Nephron progenitor cell (in vitro differentiated cells): ENCODE results near the gene MPP1.

Source experiments
- DNase-seq: peaks from one replicate; pipeline ENCODE4 v3.0.0; 2021
- H3K27ac Mint-ChIP-seq: 2 replicates; pipeline ENCODE4 v1.8.0; 2021; ENCODE audit warnings: mild to moderate bottlenecking, moderate library complexity, mixed read lengths
- H3K27me3 Mint-ChIP-seq: 2 replicates; pipeline ENCODE4 v1.8.0; 2021; ENCODE audit warnings: mild to moderate bottlenecking, low read depth, mixed read lengths; ENCODE audit not compliant: poor library complexity
- H3K36me3 Mint-ChIP-seq: 2 replicates; pipeline ENCODE4 v1.8.0; 2021; ENCODE audit warnings: low read depth, mixed read lengths
- H3K4me1 Mint-ChIP-seq: 2 replicates; pipeline ENCODE4 v1.8.0; 2021; ENCODE audit warnings: mixed read lengths
- H3K4me3 Mint-ChIP-seq: 2 replicates; pipeline ENCODE4 v1.8.0; 2021; ENCODE audit warnings: mild to moderate bottlenecking, moderate library complexity, mixed read lengths
- H3K9me3 Mint-ChIP-seq: 2 replicates; pipeline ENCODE4 v1.8.0; 2021; ENCODE audit warnings: mild to moderate bottlenecking, moderate library complexity, mixed read lengths
- TF ChIP-seq, protein P1 (sequence below): fragments of 200-600 bp; sonication (generic); IDR thresholded peaks from 2 replicates; pipeline ENCODE4 v1.5.0; 2021; ENCODE audit warnings: antibody characterized with exemption

Gene MPP1

DNA sequence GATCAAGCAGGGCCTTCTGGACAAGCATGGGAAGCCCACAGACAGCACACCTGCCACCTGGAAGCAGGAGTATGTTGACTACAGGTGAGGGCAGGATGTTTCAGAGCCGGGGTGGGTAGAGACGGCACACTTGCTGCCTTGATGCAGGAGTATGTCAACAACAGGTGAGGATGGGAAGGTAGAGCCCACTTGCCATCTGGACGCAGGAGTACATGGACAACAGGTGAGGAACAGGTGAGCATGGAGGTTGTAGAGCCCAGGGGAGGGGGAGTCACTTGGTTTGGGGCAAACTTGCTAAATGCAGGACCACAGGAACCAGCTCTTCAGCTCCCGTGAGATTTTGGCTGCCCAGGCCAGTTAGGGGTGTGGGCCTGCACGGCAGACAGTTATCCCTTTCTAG is 30.7 kb downstream of the MPP1 start:
- Mint-ChIP-seq H3K4me1 (no peaks in the 10 kb centered on the region), H3K36me3 (peaks cover 77% of the 10 kb centered on the region)

DNA sequence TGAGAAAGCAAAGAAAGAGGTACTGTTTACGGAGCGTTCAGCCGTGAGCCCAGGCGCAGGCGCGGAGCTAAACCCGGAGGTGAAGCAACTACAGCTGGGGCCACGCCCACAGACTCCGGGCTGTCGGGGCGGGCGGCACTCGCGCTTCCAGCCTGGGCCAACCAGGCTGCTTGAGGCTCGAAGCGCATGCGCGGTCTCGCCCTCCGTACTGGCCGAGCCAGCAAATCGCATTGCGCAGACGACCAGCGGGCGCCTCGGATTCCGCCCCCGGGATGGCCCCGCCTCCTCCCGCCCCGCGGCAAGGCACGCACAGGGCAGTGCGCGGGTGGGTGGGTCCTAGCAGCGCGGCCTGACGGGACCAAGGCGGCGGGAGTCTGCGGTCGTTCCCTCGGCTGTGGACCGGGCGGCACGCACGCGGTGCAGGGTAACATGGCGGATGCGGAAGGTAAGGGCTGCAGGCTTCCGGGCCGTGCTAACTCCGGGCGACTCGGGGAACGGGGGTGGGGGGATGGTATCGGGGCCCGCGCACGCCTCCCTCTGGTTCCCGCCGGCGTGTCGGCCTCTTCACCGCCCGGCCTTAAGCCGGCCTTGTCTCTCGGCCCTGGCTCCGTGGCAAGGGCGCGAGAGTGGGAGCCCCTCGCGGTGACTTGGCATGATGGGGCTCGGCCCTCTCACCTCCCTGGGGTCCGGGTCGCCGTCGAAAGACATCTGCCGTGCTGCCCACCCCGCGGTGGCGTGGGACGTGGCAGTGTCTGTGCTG is 42.6 kb downstream of the MPP1 start, which contains the start of gene DKC1:
DKC1 (plus strand) TSS at position 328 of the 760 bp plus-strand sequence; CDS start at position 430, 102 bp downstream.
- Mint-ChIP-seq H3K9me3 (peaks cover 45% of the 10 kb centered on the region), H3K27ac (peak within 1 kb of the TSS; percentile 99), H3K27me3 (peaks cover 5% of the 10 kb centered on the region), H3K4me1 (peaks cover 20% of the 10 kb centered on the region), H3K4me3 (peak within 1 kb of the TSS; percentile 87), H3K36me3 (peaks cover 31% of the 10 kb centered on the region)
- peak; percentile 94 for DNase-seq
- TF ChIP-seq, protein P1, sequence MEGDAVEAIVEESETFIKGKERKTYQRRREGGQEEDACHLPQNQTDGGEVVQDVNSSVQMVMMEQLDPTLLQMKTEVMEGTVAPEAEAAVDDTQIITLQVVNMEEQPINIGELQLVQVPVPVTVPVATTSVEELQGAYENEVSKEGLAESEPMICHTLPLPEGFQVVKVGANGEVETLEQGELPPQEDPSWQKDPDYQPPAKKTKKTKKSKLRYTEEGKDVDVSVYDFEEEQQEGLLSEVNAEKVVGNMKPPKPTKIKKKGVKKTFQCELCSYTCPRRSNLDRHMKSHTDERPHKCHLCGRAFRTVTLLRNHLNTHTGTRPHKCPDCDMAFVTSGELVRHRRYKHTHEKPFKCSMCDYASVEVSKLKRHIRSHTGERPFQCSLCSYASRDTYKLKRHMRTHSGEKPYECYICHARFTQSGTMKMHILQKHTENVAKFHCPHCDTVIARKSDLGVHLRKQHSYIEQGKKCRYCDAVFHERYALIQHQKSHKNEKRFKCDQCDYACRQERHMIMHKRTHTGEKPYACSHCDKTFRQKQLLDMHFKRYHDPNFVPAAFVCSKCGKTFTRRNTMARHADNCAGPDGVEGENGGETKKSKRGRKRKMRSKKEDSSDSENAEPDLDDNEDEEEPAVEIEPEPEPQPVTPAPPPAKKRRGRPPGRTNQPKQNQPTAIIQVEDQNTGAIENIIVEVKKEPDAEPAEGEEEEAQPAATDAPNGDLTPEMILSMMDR: no peak

More for the DNA sequence above, 30.7 kb downstream of the MPP1 start:
- H3K27ac Mint-ChIP-seq: no peak overlapping the region
- H3K4me3 Mint-ChIP-seq: no peak overlapping the region
- H3K27me3 Mint-ChIP-seq: peaks cover 5% of the 10 kb centered on the region
- DNase-seq: no peak
- TF ChIP-seq, protein P1: no peak
- peaks cover 57% of the 10 kb centered on the region for H3K9me3 Mint-ChIP-seq

DNA sequence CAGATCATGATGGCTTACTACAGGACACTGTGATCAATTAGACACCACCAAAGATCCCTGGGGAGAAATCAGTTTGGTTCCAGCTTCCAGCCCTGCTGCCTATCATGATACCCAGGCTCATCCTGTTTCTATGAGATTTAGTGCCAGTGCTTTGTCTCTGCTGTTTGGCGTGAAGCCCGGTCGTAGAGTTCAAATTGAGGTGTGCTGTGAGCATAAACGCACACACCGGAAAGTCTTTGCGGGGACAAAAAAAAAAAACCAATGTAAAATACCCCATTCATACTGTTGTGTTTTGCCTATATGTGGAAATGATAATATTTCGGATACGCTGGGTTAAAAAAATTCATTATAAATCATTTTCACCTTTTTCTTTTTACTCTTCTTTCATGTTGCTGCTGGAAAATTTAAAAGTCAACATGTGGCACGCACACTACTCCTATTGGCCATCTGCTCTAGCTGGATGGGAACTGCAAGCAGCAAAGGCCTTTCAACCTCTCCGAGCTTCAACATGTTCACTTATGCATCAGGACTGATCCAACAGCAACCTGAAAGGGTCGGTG is 43.2 kb downstream of the MPP1 start:
- peaks cover 20% of the 10 kb centered on the region for H3K4me1 Mint-ChIP-seq
- TF ChIP-seq, protein P1: no peak

DNA sequence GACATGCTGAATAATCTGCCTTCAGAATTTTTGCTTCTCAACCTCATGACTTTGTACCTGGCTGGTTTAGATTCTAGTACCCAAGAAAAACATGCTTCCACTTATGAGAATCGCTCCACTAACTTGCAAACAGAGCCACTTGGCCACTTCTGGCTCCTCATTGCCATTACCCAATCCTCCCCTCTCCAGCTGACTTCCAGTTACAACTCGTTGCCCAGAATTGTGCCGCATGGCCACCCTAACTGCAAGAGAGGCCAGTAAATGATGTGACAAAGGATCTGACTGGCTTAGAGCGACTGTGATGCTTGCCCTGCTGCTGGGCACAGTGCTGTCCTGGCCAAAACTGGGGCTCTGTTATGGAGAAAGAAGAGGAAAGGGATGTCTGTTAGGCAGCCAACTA is 46.6 kb downstream of the MPP1 start:
- Mint-ChIP-seq H3K4me1 (peaks cover 11% of the 10 kb centered on the region), H3K27me3 (peaks cover 14% of the 10 kb centered on the region), H3K4me3 (no peak overlapping the region), H3K36me3 (no peaks in the 10 kb centered on the region), H3K9me3 (peaks cover 34% of the 10 kb centered on the region), H3K27ac (no peak overlapping the region)
- TF ChIP-seq, protein P1: no peak
- DNase-seq: no peak

More for the DNA sequence above, 43.2 kb downstream of the MPP1 start:
- Mint-ChIP-seq H3K4me3 (peak overlapping the region; percentile 87), H3K27me3 (peaks cover 4% of the 10 kb centered on the region), H3K36me3 (peaks cover 24% of the 10 kb centered on the region), H3K9me3 (peaks cover 41% of the 10 kb centered on the region), H3K27ac (peak overlapping the region; percentile 99)
- no peak for DNase-seq

DNA sequence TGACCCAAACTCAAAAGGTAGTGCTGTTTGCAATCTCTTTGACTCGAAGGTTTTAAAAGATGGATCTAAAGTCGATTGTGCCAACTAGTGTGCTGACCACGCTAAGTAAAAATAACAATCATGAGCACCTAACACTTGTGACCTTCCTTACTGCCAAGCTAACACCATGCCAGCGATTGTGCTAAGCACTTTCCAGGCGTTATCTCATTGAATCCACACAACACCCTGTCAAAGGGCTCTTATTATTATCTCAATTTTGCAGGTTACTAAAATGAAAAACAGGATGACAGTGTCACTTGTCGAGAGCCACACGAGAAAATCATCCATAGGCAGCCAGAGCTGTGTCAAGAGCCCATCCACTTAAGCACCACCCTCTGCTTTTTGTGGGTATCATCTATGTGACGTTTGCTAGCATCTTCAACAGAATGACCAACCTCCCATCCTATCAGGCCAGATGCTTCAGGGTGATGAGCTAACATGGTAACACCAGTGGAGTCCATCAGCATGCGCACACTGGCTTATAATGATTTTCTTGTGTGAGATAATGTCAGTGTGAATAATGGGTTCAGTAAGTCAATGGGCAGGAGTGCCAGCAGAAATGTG is 53.5 kb downstream of the MPP1 start:
- TF ChIP-seq, protein P1: no peak
- H3K4me3 Mint-ChIP-seq: peak overlapping the region; percentile 61
- no peak for DNase-seq
- H3K4me1 Mint-ChIP-seq: peaks cover 9% of the 10 kb centered on the region
- H3K27me3 Mint-ChIP-seq: peaks cover 60% of the 10 kb centered on the region
- H3K36me3 Mint-ChIP-seq: no peaks in the 10 kb centered on the region
- no peak overlapping the region for H3K27ac Mint-ChIP-seq
- H3K9me3 Mint-ChIP-seq: peaks cover 34% of the 10 kb centered on the region
